Measurements from ENCODE around the gene TRIM44. TPM values are rescaled to one million over a fixed set of nuclear protein-coding genes. Genes with fewer than 3 reads are reported as not detected.

TRIM44 gene
- total and polyA plus RNA-seq, 2 donors (not counting 3 experiments of a cell fraction or from before 2014, with no cell fraction given): 31.7 to 72.0 TPM

DNA sequence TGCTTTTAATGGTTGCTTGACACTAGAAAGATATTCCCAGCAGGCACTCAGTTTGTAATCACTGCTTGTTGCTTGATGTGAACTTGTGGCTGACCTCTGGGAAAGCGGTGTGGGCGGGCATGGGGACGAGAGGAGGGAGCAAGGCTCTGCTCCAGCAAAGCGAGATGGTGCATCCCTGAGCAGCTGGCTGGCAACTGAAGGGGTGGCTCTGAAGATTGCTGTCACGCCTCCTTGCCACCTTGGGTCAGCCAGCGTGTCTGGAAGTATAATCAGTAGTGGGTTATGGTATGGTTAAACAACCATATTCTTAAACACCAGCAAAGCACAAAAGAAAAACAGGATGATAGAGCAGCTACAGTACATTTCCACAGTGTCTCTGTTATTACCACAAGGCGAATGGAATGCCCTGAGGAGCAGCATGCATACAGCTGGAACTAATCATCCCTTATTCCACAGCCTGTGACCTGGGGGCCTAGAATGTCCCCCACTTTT, 124.5 kb downstream of the TRIM44 start:
- DNase-seq (ENCODE audit: low read depth, low spot score) (no peak), FAIRE-seq (no peak)
- Histone ChIP-seq H3K79me2 (ENCODE audit: control insufficient read depth, insufficient read depth, low read length) (no peaks in the 10 kb centered on the region), H3K9me1 (replicated peaks; ENCODE audit: control insufficient read depth, extremely low read depth, insufficient read depth, low read length) (no peaks in the 10 kb centered on the region), H3K9ac (replicated peaks; ENCODE audit: extremely low read depth, insufficient read depth, low read length) (no peak overlapping the region), H3K9me3 (replicated peaks; ENCODE audit: control insufficient read depth, insufficient read depth, low read length) (no peaks in the 10 kb centered on the region), H2AFZ (ENCODE audit: low read depth, low read length) (no peak overlapping the region), H3K27me3 (ENCODE audit: control insufficient read depth in 2 of 2, insufficient read depth in 2 of 2, low read length in 2 of 2) (no peaks in the 10 kb centered on the region), H3K36me3 (ENCODE audit: control insufficient read depth in 2 of 2, extremely low read depth in 1 of 2, insufficient read depth in 2 of 2, low read length in 2 of 2) (no peaks in the 10 kb centered on the region), H3K4me1 (ENCODE audit: control insufficient read depth, extremely low read depth, insufficient read depth, low read length) (peaks cover 12% of the 10 kb centered on the region), H3K27ac (ENCODE audit: insufficient read depth, low read depth, low read length) (no peak overlapping the region), H3K4me3 (replicated peaks in 1 of 3; ENCODE audit: insufficient read depth in 1 of 3, low read depth in 1 of 3, low read length in 3 of 3) (no peak overlapping the region), H3K4me2 (ENCODE audit: insufficient read depth, low read length) (no peak overlapping the region), H4K20me1 (replicated peaks; ENCODE audit: control insufficient read depth, extremely low read depth, insufficient read depth, low read length) (no peaks in the 10 kb centered on the region)
- dilution Hi-C loops (cut with MboI; ENCODE audit: extremely low pct_ligation_motif_present, low sequenced_read_pairs): no loop called here
- no TSS peak for BruUV-seq (replicated peaks)
- POLR2A ChIA-PET: no interaction called here
- CTCF ChIA-PET: no interaction called here
- intact Hi-C loops (cut with micrococcal nuclease): no loop called here
- TF ChIP-seq POLR2AphosphoS5 (IDR thresholded peaks at IDR 0.05; ENCODE audit: insufficient read depth, low read depth, low read length) (no peak), CTCF (IDR thresholded peaks at IDR 0.05; ENCODE audit: extremely low read depth in 1 of 2, insufficient read depth in 1 of 2, low read depth in 1 of 2, low read length in 2 of 2) (no peak), MYC (IDR thresholded peaks at IDR 0.05; ENCODE audit: low read depth, low read length) (no peak), POLR2A (IDR thresholded peaks at IDR 0.05; ENCODE audit: low read depth, low read length) (no peak), GATA2 (IDR thresholded peaks at IDR 0.05; ENCODE audit: insufficient read depth, insufficient read length, low read depth, low read length) (no peak), EZH2 (IDR thresholded peaks at IDR 0.05; ENCODE audit: borderline replicate concordance, low read depth, low read length, severe bottlenecking) (no peak), FOS (IDR thresholded peaks at IDR 0.05; ENCODE audit: borderline replicate concordance, insufficient read depth, low read length) (no peak)
